Measurements from ENCODE around the gene SLC2A9.
"Not testable (repeated sequence)": the region's sequence is repeated elsewhere in the genome, so short reads cannot be mapped to it uniquely, and the experiment has no call there.

Gene SLC2A9

GRCh38 chr4:9808077-9808476 is 213.2 kb downstream of the SLC2A9 start:
- no peak for DNase-seq

- no peak for DNase-seq
Observed at GRCh38 chr4:9804918-9805317, 216.4 kb downstream of the SLC2A9 start.

GRCh38 chr4:9800848-9801247 is 220.4 kb downstream of the SLC2A9 start:
- DNase-seq, result no peak

- not testable (repeated sequence) for DNase-seq
Observed at GRCh38 chr4:9796641-9797040, 224.7 kb downstream of the SLC2A9 start.

- DNase-seq, result no peak
Observed at GRCh38 chr4:9792381-9792780, 228.9 kb downstream of the SLC2A9 start.

GRCh38 chr4:9785891-9786290 is 235.4 kb downstream of the SLC2A9 start:
- not testable (repeated sequence) for DNase-seq

- no peak for DNase-seq
Observed at GRCh38 chr4:9782136-9782436, 239.2 kb downstream of the SLC2A9 start.

- DNase-seq, result no peak
Observed at GRCh38 chr4:9781343-9782135, 239.8 kb downstream of the SLC2A9 start, which contains the start of gene DRD5. DRD5 (plus strand) TSS chr4:9781634; CDS start chr4:9782030, 396 bp downstream.

Measured in NCI-H1105 treated with DMSO at 0.1 percent for 48 hours (cell line).